Uterus (tissue), 4 donors: ENCODE data around the gene CSF1R. TPM values are rescaled to one million over a fixed set of nuclear protein-coding genes. Genes with fewer than 3 reads are reported as not detected.

Experiments
- DNase-seq, 2 donors: peaks; one replicate each; pipeline ENCODE4 v3.0.0-alpha.2; 2019 to 2020
- H3K27ac ChIP-seq, 2 donors: fragments of 200-600 bp; sonication (generic); 1 replicate in 1 of 2; 2 replicates in 1 of 2; pipeline ENCODE4 v1.5.1; 2016 to 2018
- H3K27me3 ChIP-seq, 2 donors: fragments of 200-600 bp; sonication (generic); one replicate each; pipeline ENCODE4 v1.5.1; 2018 to 2019; ENCODE audit warnings: control low read depth in 1 of 2
- H3K36me3 ChIP-seq, 2 donors: fragments of 200-600 bp; sonication (generic); one replicate each; pipeline ENCODE4 v1.5.1; 2019; ENCODE audit warnings: control low read depth in 1 of 2
- H3K4me1 ChIP-seq, 2 donors: fragments of 200-600 bp; sonication (generic); one replicate each; pipeline ENCODE4 v1.5.1; 2018 to 2019; ENCODE audit warnings: control low read depth in 1 of 2
- H3K4me3 ChIP-seq, 2 donors: fragments of 200-600 bp; sonication (generic); 1 replicate in 1 of 2; 2 replicates in 1 of 2; pipeline ENCODE4 v1.5.1; 2018 to 2019; ENCODE audit warnings: mild to moderate bottlenecking in 1 of 2
- H3K9me3 ChIP-seq, 2 donors: fragments of 200-600 bp; sonication (generic); one replicate each; pipeline ENCODE4 v1.5.1; 2019; ENCODE audit warnings: control low read depth in 1 of 2
- POLR2A ChIP-seq, 2 donors: fragments of 450-650 bp; IDR thresholded peaks; one replicate each; pipeline ENCODE4 v1.6.1; 2016; ENCODE audit warnings: antibody characterized with exemption in 2 of 2, mild to moderate bottlenecking in 1 of 2, moderate library complexity in 1 of 2
- intact Hi-C: fragments of 100-400 bp; cut with DNase I; formaldehyde crosslinking; loops from one replicate; pipeline ENCODE4 v1.15.1; 2023; ENCODE audit warnings: low total_unique reads
- total RNA-seq, 4 donors: library from RNA; depleted of rRNA in 3 of 4; stranded (reverse); fragments of >200 nt in 3 of 4; gene quantifications; one replicate each; pipeline versions ENCODE4 v1.1.0 to v1.2.4, GENCODE V29; 2014 to 2023
- TF ChIP-seq, protein P1 (sequence below), 4 experiments: fragments of 200-600 bp in 2 of 4; fragments of 450-650 bp in 2 of 4; sonication (generic) in 2 of 4; IDR thresholded peaks; one replicate each; pipeline ENCODE4 v1.5.1; 2016 to 2019; ENCODE audit warnings: antibody characterized with exemption in 4 of 4, mild to moderate bottlenecking in 2 of 4, moderate library complexity in 1 of 4
- donor health status: DM: yes; HTN: yes; CAD: no.

The CSF1R gene
- total RNA-seq, 4 donors from 2014 or later = 1.0 to 42.9 (median 22.8) TPM

DNA sequence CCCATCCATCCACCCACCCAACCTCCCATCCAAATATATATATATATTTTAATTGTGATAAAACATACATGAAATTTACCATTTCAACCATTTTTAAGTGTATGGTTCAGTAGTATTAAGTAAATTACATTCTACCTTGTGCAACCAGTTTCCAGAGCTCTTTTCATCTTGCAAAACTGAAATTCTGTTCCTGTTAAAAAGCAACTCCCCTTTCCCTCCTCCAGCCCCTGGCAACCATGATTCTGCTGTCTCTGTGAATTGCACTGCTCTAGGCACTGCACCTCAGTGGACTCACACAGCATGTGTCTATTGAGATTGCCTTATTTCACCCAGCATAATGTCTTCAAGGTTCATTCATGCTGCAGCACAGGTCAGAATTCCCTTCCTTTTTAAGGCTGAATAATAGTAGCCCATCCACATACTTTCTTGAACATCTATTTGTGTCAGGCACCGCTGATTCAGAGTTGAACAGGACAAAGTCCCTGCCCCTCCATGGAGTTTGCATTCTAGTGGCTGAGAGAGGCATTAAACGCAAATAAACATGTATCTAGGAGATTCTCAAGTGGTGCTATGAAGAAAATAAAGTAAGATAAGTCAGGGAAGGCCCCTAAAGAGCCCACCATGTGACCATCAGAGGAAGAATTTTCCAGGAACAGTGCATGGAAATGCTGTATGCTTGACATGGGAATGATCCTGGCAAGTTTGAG lies 24.0 kb downstream of the CSF1R start:
- intact Hi-C loops = no loop called here
- DNase-seq = no peak
- H3K4me3 ChIP-seq = no peak overlapping the region
- no peak for TF ChIP-seq POLR2A (IDR thresholded peaks at IDR 0.05)
- TF ChIP-seq, protein P1, sequence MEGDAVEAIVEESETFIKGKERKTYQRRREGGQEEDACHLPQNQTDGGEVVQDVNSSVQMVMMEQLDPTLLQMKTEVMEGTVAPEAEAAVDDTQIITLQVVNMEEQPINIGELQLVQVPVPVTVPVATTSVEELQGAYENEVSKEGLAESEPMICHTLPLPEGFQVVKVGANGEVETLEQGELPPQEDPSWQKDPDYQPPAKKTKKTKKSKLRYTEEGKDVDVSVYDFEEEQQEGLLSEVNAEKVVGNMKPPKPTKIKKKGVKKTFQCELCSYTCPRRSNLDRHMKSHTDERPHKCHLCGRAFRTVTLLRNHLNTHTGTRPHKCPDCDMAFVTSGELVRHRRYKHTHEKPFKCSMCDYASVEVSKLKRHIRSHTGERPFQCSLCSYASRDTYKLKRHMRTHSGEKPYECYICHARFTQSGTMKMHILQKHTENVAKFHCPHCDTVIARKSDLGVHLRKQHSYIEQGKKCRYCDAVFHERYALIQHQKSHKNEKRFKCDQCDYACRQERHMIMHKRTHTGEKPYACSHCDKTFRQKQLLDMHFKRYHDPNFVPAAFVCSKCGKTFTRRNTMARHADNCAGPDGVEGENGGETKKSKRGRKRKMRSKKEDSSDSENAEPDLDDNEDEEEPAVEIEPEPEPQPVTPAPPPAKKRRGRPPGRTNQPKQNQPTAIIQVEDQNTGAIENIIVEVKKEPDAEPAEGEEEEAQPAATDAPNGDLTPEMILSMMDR (IDR thresholded peaks at IDR 0.05) = no peak
- no peaks in the 10 kb centered on the region for H3K4me1 ChIP-seq
- H3K27ac ChIP-seq = no peak overlapping the region
- H3K36me3 ChIP-seq = no peaks in the 10 kb centered on the region
- no peaks in the 10 kb centered on the region for H3K27me3 ChIP-seq
- no peaks in the 10 kb centered on the region for H3K9me3 ChIP-seq

DNA sequence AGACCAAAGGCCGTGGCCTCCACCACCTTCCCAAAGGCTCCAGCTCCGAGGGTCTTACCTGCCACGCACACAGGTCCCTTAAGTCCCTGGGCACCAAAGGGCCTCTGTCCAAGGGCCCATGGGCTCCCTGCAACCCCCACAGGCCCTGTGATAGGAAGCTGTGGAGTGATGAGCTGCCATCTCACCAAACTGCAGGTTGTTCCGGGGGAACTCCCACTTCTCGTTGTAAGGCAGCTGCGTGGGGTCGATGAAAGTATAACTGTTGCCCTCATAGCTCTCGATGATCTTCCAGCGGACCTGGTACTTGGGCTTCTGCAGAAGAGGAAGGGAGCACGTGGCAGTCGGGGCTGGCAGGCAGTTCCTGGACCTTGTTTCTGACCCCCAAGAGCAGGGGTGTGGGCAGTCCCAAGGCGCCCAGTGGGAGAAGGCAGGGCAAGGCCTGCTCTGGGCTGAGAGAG lies 24.8 kb downstream of the CSF1R start:
- no peaks in the 10 kb centered on the region for H3K9me3 ChIP-seq
- intact Hi-C loops = no loop called here
- H3K27me3 ChIP-seq = no peaks in the 10 kb centered on the region
- H3K36me3 ChIP-seq = no peaks in the 10 kb centered on the region
- no peaks in the 10 kb centered on the region for H3K4me1 ChIP-seq
- no peak for DNase-seq
- H3K4me3 ChIP-seq = no peak overlapping the region
- TF ChIP-seq, protein P1 (IDR thresholded peaks at IDR 0.05) = no peak
- no peak for TF ChIP-seq POLR2A (IDR thresholded peaks at IDR 0.05)
- H3K27ac ChIP-seq = no peak overlapping the region

DNA sequence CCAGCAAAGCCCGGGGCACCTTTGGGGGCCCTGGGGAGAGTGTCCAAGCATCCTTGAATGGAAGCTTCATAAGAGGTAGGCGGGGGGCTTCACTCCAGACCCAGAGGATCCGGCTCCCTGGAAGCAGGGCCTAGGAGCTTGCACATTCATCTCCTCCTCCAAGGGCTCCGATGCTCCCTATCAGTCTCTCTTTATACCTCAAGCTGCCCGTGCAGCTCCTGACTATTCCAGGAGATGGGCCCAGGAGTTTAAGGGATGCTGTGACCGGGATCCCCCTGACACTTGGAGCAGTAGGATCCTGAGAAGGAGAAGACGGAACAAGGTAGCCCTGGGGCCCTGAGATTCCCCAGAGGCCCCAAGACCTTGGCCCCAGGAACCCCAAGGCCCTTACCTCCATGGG lies 25.9 kb downstream of the CSF1R start:
- H3K27ac ChIP-seq = no peak overlapping the region
- no peaks in the 10 kb centered on the region for H3K27me3 ChIP-seq
- H3K36me3 ChIP-seq = no peaks in the 10 kb centered on the region
- TF ChIP-seq, protein P1 (IDR thresholded peaks at IDR 0.05) = no peak
- TF ChIP-seq POLR2A (IDR thresholded peaks at IDR 0.05) = no peak
- no peaks in the 10 kb centered on the region for H3K9me3 ChIP-seq
- DNase-seq = no peak
- no peak overlapping the region for H3K4me3 ChIP-seq
- no peaks in the 10 kb centered on the region for H3K4me1 ChIP-seq
- intact Hi-C loops = no loop called here

DNA sequence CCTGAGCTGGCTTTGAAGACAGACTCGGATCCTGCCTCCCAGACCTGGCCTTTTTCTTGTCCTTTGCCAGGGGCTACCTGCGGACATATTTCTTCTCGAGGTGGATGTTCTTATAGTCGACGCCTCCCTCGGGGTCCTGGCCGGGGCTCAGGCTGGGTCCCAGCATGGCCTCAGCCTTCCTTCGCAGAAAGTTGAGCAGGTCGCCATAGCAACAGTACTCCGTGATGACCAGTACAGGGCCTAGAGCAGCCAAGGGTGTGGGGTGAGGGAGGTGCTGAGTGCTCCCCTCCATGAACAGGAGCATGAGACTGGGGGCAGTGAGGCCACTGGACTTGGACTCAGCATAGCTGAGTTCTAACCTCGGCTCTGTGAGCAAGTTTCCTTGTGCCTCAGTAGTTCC lies 26.7 kb downstream of the CSF1R start:
- Histone ChIP-seq H3K36me3 (no peaks in the 10 kb centered on the region), H3K4me1 (no peaks in the 10 kb centered on the region), H3K4me3 (no peak overlapping the region), H3K27me3 (no peaks in the 10 kb centered on the region), H3K9me3 (no peaks in the 10 kb centered on the region), H3K27ac (no peak overlapping the region)
- TF ChIP-seq, protein P1 (IDR thresholded peaks at IDR 0.05) = no peak
- TF ChIP-seq POLR2A (IDR thresholded peaks at IDR 0.05) = no peak
- intact Hi-C loops = loop anchor here (10.0 kb wide), 1 partner anchor 45 kb away; no protein-coding TSS in a partner anchor
- no peak for DNase-seq

DNA sequence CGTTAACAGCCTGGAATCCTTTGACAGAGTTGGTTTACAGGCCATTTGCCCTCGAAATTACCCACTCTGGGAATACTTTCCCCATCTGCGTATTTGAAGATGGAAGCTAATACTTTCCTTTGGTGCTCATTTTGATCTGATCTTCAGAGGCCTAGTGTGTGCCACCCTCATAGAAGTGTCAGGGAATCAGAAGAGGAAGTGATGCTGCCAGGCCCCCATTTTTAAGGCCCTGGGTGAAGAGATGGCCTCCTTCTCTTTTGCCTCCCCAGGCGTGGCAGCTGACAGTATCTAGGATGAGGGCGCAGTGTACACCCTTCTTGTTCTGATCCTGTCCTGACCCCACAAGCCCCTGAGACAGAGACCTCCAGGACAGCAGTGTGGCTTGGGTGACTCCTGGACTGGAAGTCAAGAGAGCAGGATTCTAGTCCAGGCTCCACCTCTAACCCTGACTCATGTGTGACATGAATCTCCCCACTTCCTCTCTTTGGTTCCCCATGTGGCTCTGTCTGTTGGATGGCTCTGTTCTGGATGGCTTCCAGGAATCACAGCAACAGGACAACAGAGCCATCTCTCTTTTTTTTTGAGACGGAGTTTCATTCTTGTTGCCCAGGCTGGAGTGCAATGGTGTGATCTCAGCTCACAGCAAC lies 27.8 kb downstream of the CSF1R start:
- TF ChIP-seq POLR2A (IDR thresholded peaks at IDR 0.05) = no peak
- TF ChIP-seq, protein P1 (IDR thresholded peaks at IDR 0.05) = no peak
- H3K27me3 ChIP-seq = no peaks in the 10 kb centered on the region
- DNase-seq = no peak
- no peak overlapping the region for H3K4me3 ChIP-seq
- H3K9me3 ChIP-seq = no peaks in the 10 kb centered on the region
- H3K27ac ChIP-seq = no peak overlapping the region
- H3K4me1 ChIP-seq = no peaks in the 10 kb centered on the region
- H3K36me3 ChIP-seq = no peaks in the 10 kb centered on the region
- intact Hi-C loops = loop anchor here (10.0 kb wide), 1 partner anchor 46 kb away; no protein-coding TSS in a partner anchor
